GM12801 (cell line): ENCODE results near the gene TANGO2.

Experiments
- CTCF ChIP-seq: IDR thresholded peaks from one replicate; pipeline ENCODE4 v1.5.1; 2011; ENCODE audit warnings: control low read depth; ENCODE audit not compliant: insufficient read length; ENCODE audit errors: extremely low read depth

TANGO2 gene

DNA sequence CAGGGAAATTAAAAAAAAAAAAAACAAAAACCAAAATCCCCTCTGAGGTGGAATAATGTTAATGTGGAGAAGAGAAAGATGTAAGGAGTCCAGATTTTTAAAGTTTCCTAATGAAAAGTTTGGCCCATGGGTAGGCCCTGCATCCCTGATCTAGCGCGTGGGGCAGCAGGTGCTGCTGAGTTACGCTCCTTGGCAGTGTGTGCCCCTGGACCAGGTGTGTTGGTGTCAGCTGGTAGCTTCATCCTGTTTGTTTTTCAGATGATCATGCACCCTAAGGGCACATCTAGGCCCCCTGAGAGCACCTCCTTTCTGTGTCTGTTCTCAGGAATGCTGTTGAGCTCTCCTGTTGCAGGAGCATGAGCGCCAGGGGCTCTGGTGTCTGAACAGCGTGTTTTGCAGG, 65.9 kb downstream of the TANGO2 start:
- no peak for TF ChIP-seq CTCF

- TF ChIP-seq CTCF, result no peak
Measured at GRCh38 chr22:20087319-20088262, 66.7 kb downstream of the TANGO2 start.

DNA sequence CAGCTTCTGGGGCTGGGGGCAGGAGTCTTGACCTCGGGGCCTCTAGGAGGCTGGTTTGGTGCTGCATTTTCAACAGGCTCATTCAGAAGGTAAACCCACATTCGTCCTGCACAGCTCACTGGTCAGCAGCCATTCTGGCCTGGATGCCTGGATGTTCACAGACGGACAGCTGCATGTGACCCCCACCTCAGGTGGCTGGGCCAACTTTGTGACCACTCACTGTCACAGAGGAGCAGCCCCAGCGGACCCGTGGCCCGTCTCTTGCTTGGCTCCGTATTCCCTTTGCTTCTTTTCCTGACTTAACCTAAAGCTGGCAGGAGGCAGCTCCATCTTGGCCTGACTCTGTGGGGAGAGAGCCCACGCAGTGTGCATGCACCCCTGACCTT, 67.3 kb downstream of the TANGO2 start:
- no peak for TF ChIP-seq CTCF

- no peak for TF ChIP-seq CTCF
Measured at GRCh38 chr22:20089226-20089976, 68.5 kb downstream of the TANGO2 start.

DNA sequence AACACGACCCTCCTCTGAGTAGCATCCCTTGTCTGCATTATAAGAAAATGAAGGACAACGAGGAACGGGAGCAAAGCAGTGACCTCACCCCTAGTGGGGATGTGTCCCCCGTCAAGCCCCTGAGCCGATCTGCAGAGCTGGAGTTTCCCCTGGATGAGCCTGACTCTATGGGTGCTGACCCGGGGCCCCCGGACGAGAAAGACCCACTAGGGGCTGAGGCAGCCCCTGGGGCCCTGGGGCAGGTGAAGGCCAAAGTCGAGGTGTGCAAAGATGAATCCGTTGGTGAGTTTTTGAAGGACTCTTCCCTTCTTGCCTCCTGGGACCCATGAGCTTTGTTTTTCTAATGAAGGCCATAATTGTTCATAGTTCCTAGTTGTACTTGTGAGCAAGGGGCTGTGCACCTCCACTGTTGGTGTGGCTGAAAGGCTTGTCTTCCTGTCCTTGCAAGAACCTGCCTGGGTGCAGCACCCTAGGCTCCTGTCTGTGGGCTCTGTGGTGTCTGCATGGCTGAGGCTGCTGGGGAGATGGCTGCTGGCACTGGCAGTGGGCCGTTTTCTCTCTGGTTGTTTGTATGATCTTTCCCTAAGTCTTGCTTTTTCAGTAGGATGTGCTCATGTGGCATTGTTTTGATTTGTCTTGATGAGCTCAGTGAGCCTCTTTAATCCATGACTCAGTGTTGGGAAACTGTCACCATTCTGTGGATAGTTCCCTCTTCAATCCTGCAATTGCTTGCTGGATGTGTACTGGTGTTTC, 69.2 kb downstream of the TANGO2 start:
- no peak for TF ChIP-seq CTCF

DNA sequence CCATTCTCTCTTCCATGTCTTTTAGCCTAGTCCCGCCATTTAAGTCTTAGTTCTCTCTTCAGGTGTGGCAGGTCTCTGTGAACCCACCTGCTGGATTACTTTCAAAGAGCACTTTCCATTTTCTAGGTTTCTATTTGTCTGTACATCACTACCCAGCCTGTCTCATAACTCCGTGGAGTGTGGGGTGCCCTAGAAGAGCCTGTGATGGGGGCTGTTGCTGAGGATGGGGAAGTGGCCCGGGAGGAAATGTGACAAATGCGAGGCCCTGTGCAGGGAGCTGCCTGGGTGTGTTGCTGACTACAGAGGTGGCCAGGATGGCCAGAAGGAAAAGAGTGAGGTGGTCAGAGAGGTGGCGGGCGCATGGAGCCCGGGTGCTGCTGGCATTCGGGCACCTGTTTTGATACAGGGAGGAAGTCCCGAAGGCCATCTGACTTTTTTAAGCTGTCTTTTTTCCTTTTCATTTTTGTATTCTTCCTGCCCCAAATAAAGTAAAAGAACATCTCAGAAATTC, 69.9 kb downstream of the TANGO2 start:
- no peak for TF ChIP-seq CTCF
